Measurements from ENCODE around the gene IL25.

DNA sequence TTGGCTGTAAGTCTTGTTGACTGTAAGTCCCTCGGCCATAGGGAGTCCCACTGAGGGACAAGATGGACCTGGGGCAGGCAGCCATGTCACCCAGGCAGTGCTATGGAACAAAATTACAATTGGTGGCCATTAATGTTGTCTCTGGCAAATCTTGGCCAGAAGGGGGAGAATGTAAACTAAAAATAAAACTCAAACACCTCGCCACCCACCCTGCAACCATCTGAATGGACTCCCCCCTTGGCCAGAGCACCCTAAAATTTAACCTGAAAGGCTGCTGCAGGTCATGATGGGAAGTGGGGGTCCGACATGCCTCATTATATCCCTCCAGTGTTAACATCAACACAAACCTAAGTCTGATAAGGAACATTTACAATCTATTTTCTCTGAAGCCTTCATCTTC, 28.1 kb upstream of the IL25 start:
- TF ChIP-seq, protein P1, sequence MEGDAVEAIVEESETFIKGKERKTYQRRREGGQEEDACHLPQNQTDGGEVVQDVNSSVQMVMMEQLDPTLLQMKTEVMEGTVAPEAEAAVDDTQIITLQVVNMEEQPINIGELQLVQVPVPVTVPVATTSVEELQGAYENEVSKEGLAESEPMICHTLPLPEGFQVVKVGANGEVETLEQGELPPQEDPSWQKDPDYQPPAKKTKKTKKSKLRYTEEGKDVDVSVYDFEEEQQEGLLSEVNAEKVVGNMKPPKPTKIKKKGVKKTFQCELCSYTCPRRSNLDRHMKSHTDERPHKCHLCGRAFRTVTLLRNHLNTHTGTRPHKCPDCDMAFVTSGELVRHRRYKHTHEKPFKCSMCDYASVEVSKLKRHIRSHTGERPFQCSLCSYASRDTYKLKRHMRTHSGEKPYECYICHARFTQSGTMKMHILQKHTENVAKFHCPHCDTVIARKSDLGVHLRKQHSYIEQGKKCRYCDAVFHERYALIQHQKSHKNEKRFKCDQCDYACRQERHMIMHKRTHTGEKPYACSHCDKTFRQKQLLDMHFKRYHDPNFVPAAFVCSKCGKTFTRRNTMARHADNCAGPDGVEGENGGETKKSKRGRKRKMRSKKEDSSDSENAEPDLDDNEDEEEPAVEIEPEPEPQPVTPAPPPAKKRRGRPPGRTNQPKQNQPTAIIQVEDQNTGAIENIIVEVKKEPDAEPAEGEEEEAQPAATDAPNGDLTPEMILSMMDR (conservative IDR thresholded peaks at IDR 0.05; ENCODE audit: low read depth in 2 of 2): peak in 1 of 2 experiments; percentile 11; a peak in 1 of 4 replicates
- TF ChIP-seq CREB1 (CRISPR knock-in tag; IDR thresholded peaks at IDR 0.05; ENCODE audit: low read depth) (no peak), EZH2 (IDR thresholded peaks at IDR 0.05; ENCODE audit: low read depth, unreplicated experiment) (no peak), JUNB (IDR thresholded peaks at IDR 0.05; ENCODE audit: unreplicated experiment) (no peak)
- TF ChIP-seq, protein P2, sequence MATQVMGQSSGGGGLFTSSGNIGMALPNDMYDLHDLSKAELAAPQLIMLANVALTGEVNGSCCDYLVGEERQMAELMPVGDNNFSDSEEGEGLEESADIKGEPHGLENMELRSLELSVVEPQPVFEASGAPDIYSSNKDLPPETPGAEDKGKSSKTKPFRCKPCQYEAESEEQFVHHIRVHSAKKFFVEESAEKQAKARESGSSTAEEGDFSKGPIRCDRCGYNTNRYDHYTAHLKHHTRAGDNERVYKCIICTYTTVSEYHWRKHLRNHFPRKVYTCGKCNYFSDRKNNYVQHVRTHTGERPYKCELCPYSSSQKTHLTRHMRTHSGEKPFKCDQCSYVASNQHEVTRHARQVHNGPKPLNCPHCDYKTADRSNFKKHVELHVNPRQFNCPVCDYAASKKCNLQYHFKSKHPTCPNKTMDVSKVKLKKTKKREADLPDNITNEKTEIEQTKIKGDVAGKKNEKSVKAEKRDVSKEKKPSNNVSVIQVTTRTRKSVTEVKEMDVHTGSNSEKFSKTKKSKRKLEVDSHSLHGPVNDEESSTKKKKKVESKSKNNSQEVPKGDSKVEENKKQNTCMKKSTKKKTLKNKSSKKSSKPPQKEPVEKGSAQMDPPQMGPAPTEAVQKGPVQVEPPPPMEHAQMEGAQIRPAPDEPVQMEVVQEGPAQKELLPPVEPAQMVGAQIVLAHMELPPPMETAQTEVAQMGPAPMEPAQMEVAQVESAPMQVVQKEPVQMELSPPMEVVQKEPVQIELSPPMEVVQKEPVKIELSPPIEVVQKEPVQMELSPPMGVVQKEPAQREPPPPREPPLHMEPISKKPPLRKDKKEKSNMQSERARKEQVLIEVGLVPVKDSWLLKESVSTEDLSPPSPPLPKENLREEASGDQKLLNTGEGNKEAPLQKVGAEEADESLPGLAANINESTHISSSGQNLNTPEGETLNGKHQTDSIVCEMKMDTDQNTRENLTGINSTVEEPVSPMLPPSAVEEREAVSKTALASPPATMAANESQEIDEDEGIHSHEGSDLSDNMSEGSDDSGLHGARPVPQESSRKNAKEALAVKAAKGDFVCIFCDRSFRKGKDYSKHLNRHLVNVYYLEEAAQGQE (IDR thresholded peaks at IDR 0.05; ENCODE audit: unreplicated experiment): no peak

All from GM23338 (cell line).